SU-DHL-6 (cell line): Measurements from ENCODE around the gene NCLN.

Experiments
- H2AFZ ChIP-seq: fragments of 200-600 bp; sonication (generic); 2 replicates; pipeline ENCODE4 v1.6.1; 2014; ENCODE audit warnings: low read depth, mild to moderate bottlenecking, moderate library complexity, mixed read lengths, antibody characterized with exemption, low read length; ENCODE audit not compliant: severe bottlenecking
- H3F3A ChIP-seq: fragments of 200-600 bp; shearing (Covaris generic); 2 replicates; pipeline ENCODE4 v1.6.0; 2016; ENCODE audit warnings: antibody characterized with exemption, mild to moderate bottlenecking; ENCODE audit not compliant: insufficient read depth
- H3K27ac ChIP-seq: fragments of 200-600 bp; sonication (generic); 2 replicates; pipeline ENCODE4 v1.5.1; 2016; ENCODE audit warnings: low read depth, mild to moderate bottlenecking, low read length, moderate library complexity, mixed read lengths
- H3K27me3 ChIP-seq: fragments of 200-600 bp; sonication (generic), shearing (Covaris generic); 2 replicates; pipeline ENCODE4 v1.6.0; 2014; ENCODE audit warnings: mild to moderate bottlenecking, low read length
- H3K36me3 ChIP-seq: fragments of 200-600 bp; sonication (generic); 2 replicates; pipeline ENCODE4 v1.6.1; 2014; ENCODE audit warnings: mild to moderate bottlenecking, low read length, mixed read lengths
- H3K4me2 ChIP-seq: fragments of 300-600, 200-600 bp; shearing (Covaris generic), sonication (generic); 2 replicates; pipeline ENCODE4 v1.6.0; 2014; ENCODE audit warnings: low read length, low read depth, mild to moderate bottlenecking; ENCODE audit not compliant: poor library complexity, severe bottlenecking
- H3K4me3 ChIP-seq: fragments of 200-600 bp; sonication (generic); 2 replicates; pipeline ENCODE4 v1.5.1; 2014; ENCODE audit warnings: antibody characterized with exemption, low read length, mild to moderate bottlenecking, mixed read lengths; ENCODE audit not compliant: insufficient read depth, poor library complexity, severe bottlenecking
- H3K79me2 ChIP-seq: fragments of 200-600 bp; sonication (generic); 2 replicates; pipeline ENCODE4 v1.6.1; 2014; ENCODE audit warnings: mild to moderate bottlenecking, low read length, moderate library complexity; ENCODE audit not compliant: insufficient read depth
- H3K9ac ChIP-seq: fragments of 200-600 bp; sonication (generic); 2 replicates; pipeline ENCODE4 v1.7.0; 2014; ENCODE audit warnings: mild to moderate bottlenecking, low read length
- H3K9me2 ChIP-seq: fragments of 200-600 bp; sonication (generic); replicated peaks from 2 replicates; pipeline ENCODE4 v1.6.1; 2014; ENCODE audit warnings: low read length; ENCODE audit not compliant: insufficient read depth
- H3K9me3 ChIP-seq: fragments of 200-600 bp; sonication (generic); 2 replicates; pipeline ENCODE4 v1.6.1; 2014; ENCODE audit warnings: low read length, mixed read lengths; ENCODE audit not compliant: insufficient read depth
- H4K20me1 ChIP-seq: fragments of 200-600 bp; sonication (generic); 2 replicates; pipeline ENCODE4 v1.6.1; 2014; ENCODE audit warnings: low read depth, mild to moderate bottlenecking, antibody characterized with exemption, low read length, moderate library complexity, mixed read lengths
- CTCF ChIP-seq: fragments of 200-600 bp; sonication (generic); IDR thresholded peaks from one replicate; pipeline ENCODE4 v1.5.1; 2017; ENCODE audit warnings: antibody characterized with exemption, mild to moderate bottlenecking, low read length, moderate library complexity; ENCODE audit not compliant: insufficient read depth, poor library complexity, severe bottlenecking
- EZH2phosphoT487 ChIP-seq: fragments of 200-600 bp; sonication (generic), shearing (Covaris generic); conservative IDR thresholded peaks from 2 replicates; pipeline ENCODE4 v1.6.1; 2018; ENCODE audit warnings: mild to moderate bottlenecking, antibody characterized with exemption, low read length, moderate library complexity, mixed read lengths

NCLN gene

DNA sequence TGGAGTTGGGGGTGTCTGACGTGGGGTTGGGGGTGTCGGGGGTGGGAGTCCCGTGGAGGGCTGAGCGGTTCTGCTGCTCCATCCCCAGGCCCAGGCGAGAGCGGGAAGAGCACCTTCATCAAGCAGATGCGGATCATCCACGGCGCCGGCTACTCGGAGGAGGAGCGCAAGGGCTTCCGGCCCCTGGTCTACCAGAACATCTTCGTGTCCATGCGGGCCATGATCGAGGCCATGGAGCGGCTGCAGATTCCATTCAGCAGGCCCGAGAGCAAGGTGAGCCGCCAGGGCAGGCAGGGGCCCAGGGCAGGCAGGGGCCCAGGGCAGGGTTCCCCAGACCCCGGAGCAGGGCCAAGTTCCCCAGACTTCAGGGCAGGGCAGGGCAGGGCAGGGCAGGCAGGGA is 37.2 kb upstream of the NCLN start:
- no peaks in the 10 kb centered on the region for H3K27me3 ChIP-seq
- H3K9me3 ChIP-seq: no peaks in the 10 kb centered on the region
- H3F3A ChIP-seq: no peaks in the 10 kb centered on the region
- no peaks in the 10 kb centered on the region for H4K20me1 ChIP-seq
- no peak overlapping the region for H3K4me3 ChIP-seq
- TF ChIP-seq CTCF: no peak
- no peak for TF ChIP-seq EZH2phosphoT487
- no peak overlapping the region for H3K27ac ChIP-seq
- no peaks in the 10 kb centered on the region for H3K36me3 ChIP-seq
- H3K4me2 ChIP-seq: no peak overlapping the region
- no peaks in the 10 kb centered on the region for H3K9me2 ChIP-seq
- no peaks in the 10 kb centered on the region for H3K79me2 ChIP-seq
- H3K9ac ChIP-seq: no peak overlapping the region
- H2AFZ ChIP-seq: no peak overlapping the region

DNA sequence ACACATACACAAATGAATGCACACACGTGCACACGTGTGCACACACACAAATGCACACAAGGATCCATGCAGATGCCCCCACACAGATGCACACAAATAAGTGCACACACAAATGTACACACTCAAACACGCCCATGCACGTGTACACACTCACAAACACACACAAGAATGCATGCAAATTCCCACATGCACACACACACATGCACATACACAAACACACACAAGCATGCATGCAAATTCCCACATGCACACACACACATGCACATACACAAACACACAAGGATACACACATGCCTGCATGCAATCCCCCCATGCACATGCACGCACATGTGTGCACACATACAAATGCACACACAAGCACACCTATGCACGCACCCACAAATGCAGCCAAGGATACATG is 36.6 kb upstream of the NCLN start:
- no peaks in the 10 kb centered on the region for H3K9me2 ChIP-seq
- H3K9me3 ChIP-seq: no peaks in the 10 kb centered on the region
- no peaks in the 10 kb centered on the region for H3K36me3 ChIP-seq
- H4K20me1 ChIP-seq: no peaks in the 10 kb centered on the region
- H2AFZ ChIP-seq: no peak overlapping the region
- H3K9ac ChIP-seq: no peak overlapping the region
- no peaks in the 10 kb centered on the region for H3K79me2 ChIP-seq
- H3K27ac ChIP-seq: no peak overlapping the region
- TF ChIP-seq EZH2phosphoT487 (no peak), CTCF (no peak)
- no peaks in the 10 kb centered on the region for H3K27me3 ChIP-seq
- H3K4me3 ChIP-seq: no peak overlapping the region
- no peaks in the 10 kb centered on the region for H3F3A ChIP-seq
- H3K4me2 ChIP-seq: no peak overlapping the region

GRCh38 chr19:3149526-3150505 is 35.9 kb upstream of the NCLN start:
- H3F3A ChIP-seq: no peaks in the 10 kb centered on the region
- no peak overlapping the region for H3K4me2 ChIP-seq
- no peaks in the 10 kb centered on the region for H3K9me2 ChIP-seq
- no peak overlapping the region for H3K27ac ChIP-seq
- TF ChIP-seq CTCF (no peak), EZH2phosphoT487 (no peak)
- no peak overlapping the region for H2AFZ ChIP-seq
- H3K9ac ChIP-seq: no peak overlapping the region
- H3K36me3 ChIP-seq: no peaks in the 10 kb centered on the region
- no peaks in the 10 kb centered on the region for H4K20me1 ChIP-seq
- H3K4me3 ChIP-seq: no peak overlapping the region
- no peaks in the 10 kb centered on the region for H3K79me2 ChIP-seq
- H3K27me3 ChIP-seq: no peaks in the 10 kb centered on the region
- H3K9me3 ChIP-seq: no peaks in the 10 kb centered on the region
